CD4-positive, CD25-positive, alpha-beta regulatory T cell (primary cell): ENCODE data around the gene AP3B1. TPM values are rescaled to one million over a fixed set of nuclear protein-coding genes. Genes with fewer than 3 reads are reported as not detected.
A peak's percentile ranks its signal among the peaks of the same experiment; 100 is the strongest.

Experiments used
- ATAC-seq, 2 donors: fragments of 150-1000 bp; cut with Tn5 transposase; one replicate each; pipeline ENCODE4 v1.10.0; 2021; ENCODE audit warnings: low read depth in 2 of 2, moderate number of reproducible peaks in 2 of 2, moderate library complexity in 1 of 2
- DNase-seq, 3 donors: peaks; one replicate each; pipeline versions ENCODE4 v3.0.0 to v3.0.0-alpha.2; 2012 to 2022; ENCODE audit warnings: mixed read lengths in 1 of 3
- H3K27ac ChIP-seq: one replicate; pipeline ENCODE4 v1.7.0; 2013; ENCODE audit warnings: mild to moderate bottlenecking, low read length; ENCODE audit not compliant: insufficient read depth, poor library complexity, severe bottlenecking
- H3K27me3 ChIP-seq: one replicate; pipeline ENCODE4 v1.7.0; 2013; ENCODE audit warnings: low read length; ENCODE audit not compliant: control insufficient read depth, insufficient read depth
- H3K36me3 ChIP-seq: one replicate; pipeline ENCODE4 v1.7.0; 2013; ENCODE audit warnings: mild to moderate bottlenecking, low read length, moderate library complexity; ENCODE audit not compliant: control insufficient read depth, insufficient read depth
- H3K4me1 ChIP-seq: 2 replicates; pipeline ENCODE4 v1.7.0; 2013; ENCODE audit warnings: mild to moderate bottlenecking, low read length; ENCODE audit not compliant: insufficient read depth, control insufficient read depth, poor library complexity, severe bottlenecking
- H3K4me3 ChIP-seq: one replicate; pipeline ENCODE4 v1.7.0; 2013; ENCODE audit warnings: low read depth, mild to moderate bottlenecking, low read length, moderate library complexity
- H3K9me3 ChIP-seq, 2 experiments: 1 replicate in 1 of 2; 2 replicates in 1 of 2; pipeline ENCODE4 v1.7.0; 2013; ENCODE audit warnings: low read length in 2 of 2, mild to moderate bottlenecking in 1 of 2, moderate library complexity in 1 of 2; ENCODE audit not compliant: control insufficient read depth in 2 of 2
- H3K27ac Mint-ChIP-seq, 3 donors: one replicate each; pipeline ENCODE4 v1.8.0; 2020 to 2022; ENCODE audit warnings: mild to moderate bottlenecking in 3 of 3, mixed read lengths in 3 of 3, moderate library complexity in 2 of 3
- H3K27me3 Mint-ChIP-seq: one replicate; pipeline ENCODE4 v1.8.0; 2022; ENCODE audit warnings: mild to moderate bottlenecking, mixed read lengths
- H3K36me3 Mint-ChIP-seq: one replicate; pipeline ENCODE4 v1.8.0; 2020; ENCODE audit warnings: mixed read lengths
- H3K4me1 Mint-ChIP-seq, 4 donors: one replicate each; pipeline ENCODE4 v1.8.0; 2020 to 2022; ENCODE audit warnings: mixed read lengths in 4 of 4, mild to moderate bottlenecking in 1 of 4
- H3K4me3 Mint-ChIP-seq, 4 donors: one replicate each; pipeline ENCODE4 v1.8.0; 2020 to 2022; ENCODE audit warnings: mild to moderate bottlenecking in 4 of 4, mixed read lengths in 4 of 4, moderate library complexity in 3 of 4
- H3K9me3 Mint-ChIP-seq, 7 donors: one replicate each; pipeline ENCODE4 v1.8.0; 2020 to 2022; ENCODE audit warnings: mixed read lengths in 7 of 7, mild to moderate bottlenecking in 3 of 7, moderate library complexity in 2 of 7
- polyA plus RNA-seq, 4 donors: library from polyadenylated mRNA; unstranded; fragments of 300-500 nt; fragmentation: Illumina TruSeq; gene quantifications; one replicate each; pipeline ENCODE4 v1.2.3, GENCODE V29; 2021
- total RNA-seq: library from RNA; stranded (reverse); gene quantifications from one replicate; pipeline ENCODE4 v1.2.3, GENCODE V29; 2022

The AP3B1 gene
- total and polyA plus RNA-seq, 5 donors from 2014 or later, result 27.9 to 44.5 (median 32.1) TPM

- DNase-seq (no peak), ATAC-seq (no peak)
- peaks cover 0 to 14% (median 2%) of the 10 kb centered on the region in 4 donors for H3K4me1 Mint-ChIP-seq
These were observed 334.2 kb downstream of the AP3B1 start for GRCh38 chr5:77960305-77960704.

GRCh38 chr5:77958642-77959330 is 335.7 kb downstream of the AP3B1 start:
- H3K4me1 Mint-ChIP-seq, result peaks cover 0 to 14% (median 2%) of the 10 kb centered on the region in 4 donors
- H3K4me1 ChIP-seq, result no peaks in the 10 kb centered on the region
- H3K36me3 Mint-ChIP-seq, result no peaks in the 10 kb centered on the region
- no peak overlapping the region for H3K27ac ChIP-seq
- ATAC-seq, result no peak
- DNase-seq, result no peak
- H3K36me3 ChIP-seq, result no peaks in the 10 kb centered on the region
- no peaks in the 10 kb centered on the region for H3K9me3 ChIP-seq
- H3K27me3 Mint-ChIP-seq, result peaks cover 61% of the 10 kb centered on the region
- peaks cover 15% of the 10 kb centered on the region for H3K27me3 ChIP-seq
- H3K27ac Mint-ChIP-seq, result no peak overlapping the region
- peak overlapping the region in 1 of 4 donors; percentile 32 for H3K4me3 Mint-ChIP-seq
- no peak overlapping the region for H3K4me3 ChIP-seq
- H3K9me3 Mint-ChIP-seq, result no peaks in the 10 kb centered on the region

More at GRCh38 chr5:77960305-77960704, 334.2 kb downstream of the AP3B1 start:
- Mint-ChIP-seq H3K27me3 (peaks cover 59% of the 10 kb centered on the region), H3K36me3 (no peaks in the 10 kb centered on the region), H3K9me3 (no peaks in the 10 kb centered on the region), H3K27ac (no peak overlapping the region), H3K4me3 (no peak overlapping the region)
- H3K27ac ChIP-seq, result no peak overlapping the region
- H3K4me1 ChIP-seq, result no peaks in the 10 kb centered on the region
- H3K9me3 ChIP-seq, result no peaks in the 10 kb centered on the region
- H3K27me3 ChIP-seq, result peaks cover 15% of the 10 kb centered on the region
- H3K4me3 ChIP-seq, result no peak overlapping the region
- H3K36me3 ChIP-seq, result no peaks in the 10 kb centered on the region

- Mint-ChIP-seq H3K36me3 (no peaks in the 10 kb centered on the region), H3K27me3 (peaks cover 54% of the 10 kb centered on the region), H3K27ac (no peak overlapping the region), H3K9me3 (no peaks in the 10 kb centered on the region), H3K4me1 (peaks cover 0 to 14% (median 2%) of the 10 kb centered on the region in 4 donors), H3K4me3 (no peak overlapping the region)
- ATAC-seq, result no peak
- Histone ChIP-seq H3K9me3 (no peaks in the 10 kb centered on the region), H3K4me3 (no peak overlapping the region), H3K27ac (no peak overlapping the region), H3K36me3 (no peaks in the 10 kb centered on the region), H3K27me3 (peaks cover 15% of the 10 kb centered on the region), H3K4me1 (no peaks in the 10 kb centered on the region)
- no peak for DNase-seq
These were observed 336.5 kb downstream of the AP3B1 start for GRCh38 chr5:77957931-77958521.

- no peak overlapping the region for H3K27ac Mint-ChIP-seq
- Histone ChIP-seq H3K4me3 (no peak overlapping the region), H3K4me1 (no peaks in the 10 kb centered on the region), H3K9me3 (no peaks in the 10 kb centered on the region), H3K27me3 (peaks cover 15% of the 10 kb centered on the region), H3K27ac (no peak overlapping the region), H3K36me3 (no peaks in the 10 kb centered on the region)
- no peaks in the 10 kb centered on the region for H3K36me3 Mint-ChIP-seq
- peaks cover 49% of the 10 kb centered on the region for H3K27me3 Mint-ChIP-seq
- H3K4me3 Mint-ChIP-seq, result peak overlapping the region in 1 of 4 donors; percentile 28
- H3K4me1 Mint-ChIP-seq, result peaks cover 0 to 14% (median 2%) of the 10 kb centered on the region in 4 donors
- H3K9me3 Mint-ChIP-seq, result no peaks in the 10 kb centered on the region
- no peak for DNase-seq
- ATAC-seq, result no peak
These were observed 337.0 kb downstream of the AP3B1 start for GRCh38 chr5:77957516-77957915.

- peaks cover 46% of the 10 kb centered on the region for H3K27me3 Mint-ChIP-seq
- Histone ChIP-seq H3K9me3 (no peaks in the 10 kb centered on the region), H3K27me3 (peaks cover 15% of the 10 kb centered on the region), H3K36me3 (no peaks in the 10 kb centered on the region), H3K4me1 (no peaks in the 10 kb centered on the region), H3K27ac (no peak overlapping the region), H3K4me3 (no peak overlapping the region)
- no peak overlapping the region for H3K27ac Mint-ChIP-seq
- H3K9me3 Mint-ChIP-seq, result no peaks in the 10 kb centered on the region
- no peak for DNase-seq
- no peaks in the 10 kb centered on the region for H3K36me3 Mint-ChIP-seq
- H3K4me1 Mint-ChIP-seq, result peaks cover 0 to 14% (median 2%) of the 10 kb centered on the region in 4 donors
- no peak for ATAC-seq
- peak overlapping the region in 1 of 4 donors; percentile 28 for H3K4me3 Mint-ChIP-seq
These were observed 337.4 kb downstream of the AP3B1 start for GRCh38 chr5:77957081-77957480.

GRCh38 chr5:77955577-77955976 is 338.9 kb downstream of the AP3B1 start:
- H3K27me3 Mint-ChIP-seq, result peaks cover 47% of the 10 kb centered on the region
- peak overlapping the region in 1 of 4 donors; percentile 21 for H3K4me3 Mint-ChIP-seq
- no peak overlapping the region for H3K27ac Mint-ChIP-seq
- peaks cover 0 to 1% (median 0%) of the 10 kb centered on the region in 7 donors for H3K9me3 Mint-ChIP-seq
- peaks cover 15% of the 10 kb centered on the region for H3K27me3 ChIP-seq
- ATAC-seq (no peak), DNase-seq (no peak)
- H3K27ac ChIP-seq, result no peak overlapping the region
- H3K4me3 ChIP-seq, result no peak overlapping the region
- peaks cover 0 to 12% (median 2%) of the 10 kb centered on the region in 4 donors for H3K4me1 Mint-ChIP-seq
- no peaks in the 10 kb centered on the region for H3K4me1 ChIP-seq
- no peaks in the 10 kb centered on the region for H3K36me3 Mint-ChIP-seq
- H3K9me3 ChIP-seq, result no peaks in the 10 kb centered on the region
- no peaks in the 10 kb centered on the region for H3K36me3 ChIP-seq

- H3K27ac ChIP-seq, result no peak overlapping the region
- H3K4me1 ChIP-seq, result no peaks in the 10 kb centered on the region
- peaks cover 4% of the 10 kb centered on the region for H3K27me3 ChIP-seq
- ATAC-seq (no peak), DNase-seq (no peak)
- no peaks in the 10 kb centered on the region for H3K36me3 ChIP-seq
- H3K9me3 Mint-ChIP-seq, result peaks cover 0 to 3% (median 0%) of the 10 kb centered on the region in 7 donors
- H3K4me1 Mint-ChIP-seq, result peaks cover 0 to 6% (median 0%) of the 10 kb centered on the region in 4 donors
- no peaks in the 10 kb centered on the region for H3K36me3 Mint-ChIP-seq
- peaks cover 25% of the 10 kb centered on the region for H3K27me3 Mint-ChIP-seq
- H3K4me3 Mint-ChIP-seq, result peak overlapping the region in 1 of 4 donors; percentile 18
- H3K4me3 ChIP-seq, result no peak overlapping the region
- H3K27ac Mint-ChIP-seq, result no peak overlapping the region
- no peaks in the 10 kb centered on the region for H3K9me3 ChIP-seq
These were observed 341.1 kb downstream of the AP3B1 start for GRCh38 chr5:77953374-77953773.
